B cell (primary cell): ENCODE measurements around the gene FAM177B.

ENCODE experiments used
- EZH2 ChIP-seq: IDR thresholded peaks from 2 replicates; pipeline ENCODE4 v1.6.1; 2012; ENCODE audit warnings: borderline replicate concordance, low read depth, mild to moderate bottlenecking, moderate library complexity, low read length; ENCODE audit not compliant: insufficient read depth, poor library complexity, severe bottlenecking
- TF ChIP-seq, protein P1 (sequence below): fragments of 200-600 bp; IDR thresholded peaks from one replicate; pipeline ENCODE4 v1.8.0; 2022; ENCODE audit warnings: antibody characterized with exemption, mild to moderate bottlenecking

DNA sequence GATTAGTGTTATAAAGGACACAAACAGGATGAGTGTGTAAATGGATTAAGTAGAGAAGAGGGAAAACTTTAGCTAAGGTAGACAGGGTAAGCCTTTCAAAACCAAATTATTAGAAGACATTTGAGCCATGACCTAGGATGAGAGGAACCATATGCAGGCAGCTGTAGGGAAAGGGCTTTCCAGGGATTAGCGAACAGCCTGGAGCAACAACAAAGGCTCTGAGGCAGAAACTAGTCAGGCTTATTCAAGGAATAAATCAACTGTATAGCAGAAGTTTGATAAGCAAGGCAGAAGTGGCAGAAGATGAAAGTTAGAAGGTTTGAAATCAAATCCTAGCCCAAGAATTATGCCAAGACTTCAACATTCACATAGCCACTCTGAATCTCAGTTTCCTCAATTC lies 46.0 kb upstream of the FAM177B start:
- TF ChIP-seq, protein P1, sequence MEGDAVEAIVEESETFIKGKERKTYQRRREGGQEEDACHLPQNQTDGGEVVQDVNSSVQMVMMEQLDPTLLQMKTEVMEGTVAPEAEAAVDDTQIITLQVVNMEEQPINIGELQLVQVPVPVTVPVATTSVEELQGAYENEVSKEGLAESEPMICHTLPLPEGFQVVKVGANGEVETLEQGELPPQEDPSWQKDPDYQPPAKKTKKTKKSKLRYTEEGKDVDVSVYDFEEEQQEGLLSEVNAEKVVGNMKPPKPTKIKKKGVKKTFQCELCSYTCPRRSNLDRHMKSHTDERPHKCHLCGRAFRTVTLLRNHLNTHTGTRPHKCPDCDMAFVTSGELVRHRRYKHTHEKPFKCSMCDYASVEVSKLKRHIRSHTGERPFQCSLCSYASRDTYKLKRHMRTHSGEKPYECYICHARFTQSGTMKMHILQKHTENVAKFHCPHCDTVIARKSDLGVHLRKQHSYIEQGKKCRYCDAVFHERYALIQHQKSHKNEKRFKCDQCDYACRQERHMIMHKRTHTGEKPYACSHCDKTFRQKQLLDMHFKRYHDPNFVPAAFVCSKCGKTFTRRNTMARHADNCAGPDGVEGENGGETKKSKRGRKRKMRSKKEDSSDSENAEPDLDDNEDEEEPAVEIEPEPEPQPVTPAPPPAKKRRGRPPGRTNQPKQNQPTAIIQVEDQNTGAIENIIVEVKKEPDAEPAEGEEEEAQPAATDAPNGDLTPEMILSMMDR, result no peak
- TF ChIP-seq EZH2, result no peak
